Transverse colon (tissue), 4 donors: ENCODE measurements around the gene ZSCAN26. TPM values are rescaled to one million over a fixed set of nuclear protein-coding genes. Genes with fewer than 3 reads are reported as not detected.
A peak's percentile ranks its signal among the peaks of the same experiment; 100 is the strongest.

Experiments
- DNase-seq: peaks from one replicate; pipeline ENCODE4 v3.0.0-alpha.2; 2019
- H3K27ac ChIP-seq, 4 donors: fragments of 200-600 bp; sonication (generic); 2 replicates each; pipeline ENCODE4 v1.5.1; 2016 to 2018; ENCODE audit warnings: inconsistent platforms in 4 of 4
- H3K27me3 ChIP-seq: fragments of 200-600 bp; sonication (generic); 2 replicates; pipeline ENCODE4 v1.5.1; 2017; ENCODE audit warnings: inconsistent platforms
- H3K36me3 ChIP-seq, 4 donors: fragments of 200-600 bp; sonication (generic); 2 replicates each; pipeline ENCODE4 v1.5.1; 2017 to 2019; ENCODE audit warnings: inconsistent platforms in 4 of 4
- H3K4me1 ChIP-seq, 4 donors: fragments of 200-600 bp; sonication (generic); 2 replicates each; pipeline ENCODE4 v1.5.1; 2017 to 2020; ENCODE audit warnings: inconsistent platforms in 4 of 4
- H3K4me3 ChIP-seq, 4 donors: fragments of 200-600 bp; sonication (generic); 1 replicate in 1 of 4; 2 replicates in 3 of 4; pipeline versions ENCODE4 v1.5.1 to v1.6.1; 2017 to 2019; ENCODE audit warnings: inconsistent platforms in 4 of 4
- H3K9me3 ChIP-seq, 2 donors: fragments of 200-600 bp; sonication (generic); 2 replicates each; pipeline ENCODE4 v1.5.1; 2017 to 2019; ENCODE audit warnings: inconsistent platforms in 2 of 2
- CTCF ChIP-seq, 5 experiments: fragments of 200-600 bp in 3 of 5; fragments of 450-650 bp in 2 of 5; sonication (generic) in 3 of 5; IDR thresholded peaks; 1 replicate in 2 of 5; 2 replicates in 3 of 5; pipeline ENCODE4 v1.5.1; 2016 to 2017; ENCODE audit warnings: antibody characterized with exemption in 5 of 5, inconsistent platforms in 3 of 5, mild to moderate bottlenecking in 2 of 5, moderate library complexity in 1 of 5
- EP300 ChIP-seq: sonication (generic); formaldehyde crosslinking; IDR thresholded peaks from one replicate; pipeline ENCODE4 v1.6.1; 2017; ENCODE audit warnings: antibody characterized with exemption, low read depth
- POLR2A ChIP-seq: fragments of 450-650 bp; IDR thresholded peaks from one replicate; pipeline ENCODE4 v1.6.1; 2016; ENCODE audit warnings: antibody characterized with exemption, mild to moderate bottlenecking, moderate library complexity
- POLR2AphosphoS5 ChIP-seq, 3 donors: sonication (generic); formaldehyde crosslinking; IDR thresholded peaks; one replicate each; pipeline ENCODE4 v1.6.1; 2016; ENCODE audit warnings: antibody characterized with exemption in 3 of 3
- WGBS, 2 donors: methylation state at CpG; one replicate each; pipeline ENCODE4 v1.1.5; 2018; ENCODE audit warnings: low coverage in 1 of 2; 5-methylcytosine and 5-hydroxymethylcytosine counted together
- in situ Hi-C, 4 donors: fragments of 200-750 bp; cut with MboI; loops; one replicate each; pipeline versions ENCODE4 v1.15.0 to v1.15.1; 2017; ENCODE audit warnings: low sequenced_read_pairs in 3 of 4, low pct_ligation_motif_present in 1 of 4, low pct_unique_long_range_greater_than_20kb in 1 of 4
- intact Hi-C: fragments of 100-400 bp; cut with DNase I; formaldehyde crosslinking; loops from one replicate; pipeline ENCODE4 v1.15.1; 2023; ENCODE audit warnings: low total_unique reads
- total RNA-seq, 4 donors: library from RNA; depleted of rRNA; stranded (reverse); fragments of >200 nt; gene quantifications; one replicate each; pipeline ENCODE4 v1.1.0, GENCODE V29; 2016

The ZSCAN26 gene
- total RNA-seq, 4 donors from 2014 or later: 13.9 to 19.4 (median 17.6) TPM

- Histone ChIP-seq H3K9me3 (no peaks in the 10 kb centered on the region), H3K4me1 (peaks cover 0 to under 1% (median 0%) of the 10 kb centered on the region in 4 donors), H3K27ac (no peak overlapping the region), H3K4me3 (no peak overlapping the region), H3K27me3 (no peaks in the 10 kb centered on the region), H3K36me3 (peaks cover 0 to 20% (median 9%) of the 10 kb centered on the region in 4 donors)
- 92 to 100% methylated on average over 2 to 6 of the region's 6 CpGs for WGBS, 2 donors
- no peak for DNase-seq
- TF ChIP-seq POLR2AphosphoS5 (IDR thresholded peaks at IDR 0.05): no peak
- no peak for TF ChIP-seq EP300
- no peak for TF ChIP-seq POLR2A
- no peak for TF ChIP-seq CTCF (IDR thresholded peaks at IDR 0.05)
- in situ Hi-C loops: no loop called here
- intact Hi-C loops: no loop called here
These were observed 21.6 kb upstream of the ZSCAN26 start for GRCh38 chr6:28245206-28245941.

GRCh38 chr6:28248916-28249315 lies 18.0 kb upstream of the ZSCAN26 start:
- DNase-seq: no peak
- intact Hi-C loops (no loop called here), in situ Hi-C loops (no loop called here)
- H3K9me3 ChIP-seq: no peaks in the 10 kb centered on the region
- H3K27me3 ChIP-seq: no peaks in the 10 kb centered on the region
- TF ChIP-seq POLR2AphosphoS5 (IDR thresholded peaks at IDR 0.05): no peak
- no peak for TF ChIP-seq EP300
- TF ChIP-seq CTCF (IDR thresholded peaks at IDR 0.05): no peak
- TF ChIP-seq POLR2A: no peak
- WGBS, 2 donors: 70 to 86% methylated on average over 1 of the region's 1 CpG
- H3K36me3 ChIP-seq: peaks cover 0 to 20% (median 9%) of the 10 kb centered on the region in 4 donors
- peaks cover 11 to 17% (median 15%) of the 10 kb centered on the region in 4 donors for H3K4me1 ChIP-seq
- H3K4me3 ChIP-seq: no peak overlapping the region
- H3K27ac ChIP-seq: no peak overlapping the region

GRCh38 chr6:28250747-28251146 lies 16.2 kb upstream of the ZSCAN26 start:
- DNase-seq: no peak
- Histone ChIP-seq H3K27me3 (peaks cover 14% of the 10 kb centered on the region), H3K4me3 (no peak overlapping the region), H3K36me3 (peaks cover 0 to 7% (median 3%) of the 10 kb centered on the region in 4 donors), H3K4me1 (peaks cover 11 to 17% (median 15%) of the 10 kb centered on the region in 4 donors), H3K27ac (no peak overlapping the region), H3K9me3 (no peaks in the 10 kb centered on the region)
- intact Hi-C loops: loop anchor here (10.0 kb wide), 1 partner anchor 106 kb away; the partner anchor contains the start of gene ZKSCAN8
- in situ Hi-C loops: loop anchor here in 1 of 4 donors (25.0 kb wide), 1 partner anchor 112 kb away; no protein-coding TSS in a partner anchor
- TF ChIP-seq POLR2AphosphoS5 (IDR thresholded peaks at IDR 0.05) (no peak), CTCF (IDR thresholded peaks at IDR 0.05) (no peak), POLR2A (no peak), EP300 (no peak)
- 74% methylated on average over 2 of the region's 2 CpGs; no CpG with 5 or more reads in 1 of the 2 donors for WGBS, 2 donors

- no peak for TF ChIP-seq POLR2AphosphoS5 (IDR thresholded peaks at IDR 0.05)
- no peak for TF ChIP-seq POLR2A
- TF ChIP-seq EP300: no peak
- no peak for TF ChIP-seq CTCF (IDR thresholded peaks at IDR 0.05)
- Histone ChIP-seq H3K4me3 (peak overlapping the region; percentile 42 to 97 (median 83)), H3K9me3 (no peaks in the 10 kb centered on the region), H3K27me3 (peaks cover 19% of the 10 kb centered on the region), H3K36me3 (peaks cover 0 to 4% (median 0%) of the 10 kb centered on the region in 4 donors), H3K27ac (peak overlapping the region; percentile 60 to 80 (median 68)), H3K4me1 (peaks cover 11 to 17% (median 15%) of the 10 kb centered on the region in 4 donors)
- intact Hi-C loops: loop anchor here (10.0 kb wide), 1 partner anchor 107 kb away; the partner anchor contains the start of gene ZKSCAN8
- in situ Hi-C loops: loop anchor here in 1 of 4 donors (25.0 kb wide), 1 partner anchor 111 kb away; no protein-coding TSS in a partner anchor
- peak; percentile 10 for DNase-seq
- 1% methylated on average over 25 of the region's 25 CpGs; no CpG with 5 or more reads in 1 of the 2 donors for WGBS, 2 donors
These were observed 15.3 kb upstream of the ZSCAN26 start for GRCh38 chr6:28251661-28252008.
